PFSK-1 (cell line): ENCODE results near the gene WSB1.

Experiments
- TAF1 ChIP-seq: IDR thresholded peaks from 2 replicates; pipeline ENCODE4 v1.6.1; 2012; ENCODE audit warnings: low read length, control low read depth, borderline replicate concordance; ENCODE audit not compliant: insufficient read depth
- TF ChIP-seq, protein P1 (sequence below), 2 experiments: IDR thresholded peaks; 2 replicates each; pipeline versions ENCODE4 v1.6.1 to v1.8.0; 2011 to 2012; ENCODE audit warnings: low read depth in 2 of 2, low read length in 2 of 2, control low read depth in 1 of 2, inconsistent platforms in 1 of 2, mild to moderate bottlenecking in 1 of 2, moderate library complexity in 1 of 2; ENCODE audit not compliant: insufficient read depth in 1 of 2

DNA sequence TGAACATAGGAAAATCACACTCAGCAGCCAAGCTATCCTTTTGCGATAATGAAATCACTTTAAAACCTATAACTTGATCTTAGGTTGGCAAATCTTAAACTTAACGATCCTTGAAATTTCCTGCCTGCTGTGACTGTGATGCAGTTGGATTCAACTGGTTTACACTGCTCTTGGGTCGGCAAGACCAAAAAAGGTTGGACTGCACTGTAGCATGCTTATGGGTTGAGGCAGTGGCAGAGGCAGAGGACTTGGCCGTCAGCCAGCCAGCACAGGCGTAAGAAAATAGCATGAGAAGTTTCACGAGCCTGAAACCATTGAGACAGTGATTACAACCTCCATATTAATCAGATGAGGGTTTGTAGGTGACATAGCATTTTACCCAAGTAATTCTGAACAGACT is 21.4 kb downstream of the WSB1 start:
- TF ChIP-seq TAF1 = no peak
- TF ChIP-seq, protein P1, sequence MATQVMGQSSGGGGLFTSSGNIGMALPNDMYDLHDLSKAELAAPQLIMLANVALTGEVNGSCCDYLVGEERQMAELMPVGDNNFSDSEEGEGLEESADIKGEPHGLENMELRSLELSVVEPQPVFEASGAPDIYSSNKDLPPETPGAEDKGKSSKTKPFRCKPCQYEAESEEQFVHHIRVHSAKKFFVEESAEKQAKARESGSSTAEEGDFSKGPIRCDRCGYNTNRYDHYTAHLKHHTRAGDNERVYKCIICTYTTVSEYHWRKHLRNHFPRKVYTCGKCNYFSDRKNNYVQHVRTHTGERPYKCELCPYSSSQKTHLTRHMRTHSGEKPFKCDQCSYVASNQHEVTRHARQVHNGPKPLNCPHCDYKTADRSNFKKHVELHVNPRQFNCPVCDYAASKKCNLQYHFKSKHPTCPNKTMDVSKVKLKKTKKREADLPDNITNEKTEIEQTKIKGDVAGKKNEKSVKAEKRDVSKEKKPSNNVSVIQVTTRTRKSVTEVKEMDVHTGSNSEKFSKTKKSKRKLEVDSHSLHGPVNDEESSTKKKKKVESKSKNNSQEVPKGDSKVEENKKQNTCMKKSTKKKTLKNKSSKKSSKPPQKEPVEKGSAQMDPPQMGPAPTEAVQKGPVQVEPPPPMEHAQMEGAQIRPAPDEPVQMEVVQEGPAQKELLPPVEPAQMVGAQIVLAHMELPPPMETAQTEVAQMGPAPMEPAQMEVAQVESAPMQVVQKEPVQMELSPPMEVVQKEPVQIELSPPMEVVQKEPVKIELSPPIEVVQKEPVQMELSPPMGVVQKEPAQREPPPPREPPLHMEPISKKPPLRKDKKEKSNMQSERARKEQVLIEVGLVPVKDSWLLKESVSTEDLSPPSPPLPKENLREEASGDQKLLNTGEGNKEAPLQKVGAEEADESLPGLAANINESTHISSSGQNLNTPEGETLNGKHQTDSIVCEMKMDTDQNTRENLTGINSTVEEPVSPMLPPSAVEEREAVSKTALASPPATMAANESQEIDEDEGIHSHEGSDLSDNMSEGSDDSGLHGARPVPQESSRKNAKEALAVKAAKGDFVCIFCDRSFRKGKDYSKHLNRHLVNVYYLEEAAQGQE (IDR thresholded peaks at IDR 0.05; ENCODE audit: insufficient read depth in 1 of 2, low read depth in 2 of 2, low read length in 2 of 2) = no peak
